T-helper 2 cell treated with Interferon-gamma antibody and Interleukin-4, amounts not matched to agents 5 μg/mL and 100 μg/mL, for 36 hours (primary cell): Measurements from ENCODE around the gene DIAPH1.

ENCODE experiments used
- DNase-seq: peaks from one replicate; pipeline ENCODE4 v3.0.0; 2021; ENCODE audit warnings: low spot score
- H3K27ac Mint-ChIP-seq: one replicate; pipeline ENCODE4 v1.8.0; 2021; ENCODE audit warnings: mild to moderate bottlenecking, mixed read lengths
- H3K27me3 Mint-ChIP-seq: one replicate; pipeline ENCODE4 v1.8.0; 2021; ENCODE audit warnings: low read depth, mixed read lengths
- H3K36me3 Mint-ChIP-seq: one replicate; pipeline ENCODE4 v1.8.0; 2021; ENCODE audit warnings: low read depth, mixed read lengths
- H3K4me1 Mint-ChIP-seq: one replicate; pipeline ENCODE4 v1.8.0; 2021; ENCODE audit warnings: low read depth, mixed read lengths
- H3K4me3 Mint-ChIP-seq: one replicate; pipeline ENCODE4 v1.8.0; 2022; ENCODE audit warnings: mild to moderate bottlenecking, moderate library complexity, mixed read lengths
- H3K9me3 Mint-ChIP-seq: one replicate; pipeline ENCODE4 v1.8.0; 2021; ENCODE audit warnings: mixed read lengths

The DIAPH1 gene

DNA sequence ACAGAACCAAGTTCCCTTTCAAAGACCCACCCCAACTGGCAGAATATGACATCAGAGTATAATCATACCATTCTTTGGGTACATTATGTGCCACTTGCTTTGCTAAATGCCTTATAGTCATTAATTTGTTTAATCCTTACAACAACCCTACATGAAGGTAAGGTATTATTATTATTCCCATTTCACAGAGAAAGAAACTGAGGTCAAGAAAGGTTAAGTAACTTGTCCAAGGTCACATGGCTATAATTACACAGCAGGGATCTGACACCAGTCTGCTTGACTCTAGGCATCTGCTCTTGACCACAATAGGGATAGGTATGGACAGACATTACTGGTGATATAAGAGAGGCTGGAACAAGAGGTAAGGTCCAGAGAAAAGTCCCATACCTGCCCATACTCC is 31.2 kb upstream of the DIAPH1 start:
- H3K36me3 Mint-ChIP-seq: peaks cover 17% of the 10 kb centered on the region
- H3K9me3 Mint-ChIP-seq: no peaks in the 10 kb centered on the region
- H3K4me3 Mint-ChIP-seq: peak overlapping the region; percentile 98
- H3K27me3 Mint-ChIP-seq: no peaks in the 10 kb centered on the region
- H3K27ac Mint-ChIP-seq: peak overlapping the region; percentile 50
- H3K4me1 Mint-ChIP-seq: peaks cover 20% of the 10 kb centered on the region
- DNase-seq: no peak

DNA sequence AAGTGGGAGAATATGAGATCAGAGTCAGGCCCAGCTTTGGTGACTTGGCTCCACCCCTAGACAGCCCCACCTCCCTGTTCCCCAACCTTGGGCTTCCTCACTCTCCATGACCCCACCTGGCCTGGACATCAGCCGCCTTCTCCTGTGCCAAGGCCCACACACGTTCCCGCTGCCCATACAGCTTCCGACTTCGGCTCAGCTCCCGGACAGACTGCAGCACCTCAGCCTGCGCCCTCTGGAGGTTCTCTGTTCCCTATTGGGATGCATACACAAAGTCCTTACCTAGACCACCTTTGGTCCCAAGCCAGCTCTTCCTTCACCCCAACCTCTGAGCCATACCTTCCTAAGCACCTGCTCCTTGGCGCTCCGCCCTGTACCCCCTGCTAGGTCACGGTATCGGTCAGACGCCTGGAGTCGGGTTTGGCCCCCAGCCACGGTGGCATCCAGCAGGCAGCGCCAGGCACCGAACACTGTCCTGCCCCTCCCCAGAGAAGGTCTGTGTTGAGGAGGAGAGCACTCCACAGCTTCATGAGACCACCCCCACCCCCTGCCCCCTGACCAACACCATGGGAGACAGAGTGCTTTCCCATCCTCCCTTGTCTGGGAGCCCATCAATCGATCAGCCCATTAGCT is 30.4 kb upstream of the DIAPH1 start:
- Mint-ChIP-seq H3K27ac (peak overlapping the region; percentile 34), H3K4me1 (peaks cover 20% of the 10 kb centered on the region), H3K9me3 (no peaks in the 10 kb centered on the region), H3K36me3 (peaks cover 21% of the 10 kb centered on the region), H3K4me3 (no peak overlapping the region), H3K27me3 (no peaks in the 10 kb centered on the region)
- no peak for DNase-seq

DNA sequence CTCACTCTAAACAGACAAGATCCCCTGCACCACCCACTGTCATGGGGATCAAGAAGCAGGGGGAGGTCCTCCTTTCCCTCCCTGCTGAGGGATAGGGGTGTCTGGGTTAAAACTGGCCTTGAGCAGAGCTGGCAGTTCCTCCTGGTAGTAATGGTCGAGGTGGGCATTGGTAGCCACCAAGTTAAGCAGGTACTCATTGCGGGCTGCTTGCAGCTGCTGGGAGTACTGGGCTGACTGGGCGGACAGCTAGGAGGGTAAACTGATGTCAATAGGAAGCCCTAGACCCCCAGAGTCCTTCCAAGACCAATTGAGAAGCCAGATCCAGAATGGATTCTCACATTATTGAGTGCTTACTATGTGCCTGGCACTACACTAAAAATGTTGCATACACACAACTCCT is 29.1 kb upstream of the DIAPH1 start:
- Mint-ChIP-seq H3K4me1 (peaks cover 20% of the 10 kb centered on the region), H3K4me3 (no peak overlapping the region), H3K36me3 (peaks cover 25% of the 10 kb centered on the region), H3K27me3 (no peaks in the 10 kb centered on the region), H3K9me3 (no peaks in the 10 kb centered on the region), H3K27ac (no peak overlapping the region)
- no peak for DNase-seq

DNA sequence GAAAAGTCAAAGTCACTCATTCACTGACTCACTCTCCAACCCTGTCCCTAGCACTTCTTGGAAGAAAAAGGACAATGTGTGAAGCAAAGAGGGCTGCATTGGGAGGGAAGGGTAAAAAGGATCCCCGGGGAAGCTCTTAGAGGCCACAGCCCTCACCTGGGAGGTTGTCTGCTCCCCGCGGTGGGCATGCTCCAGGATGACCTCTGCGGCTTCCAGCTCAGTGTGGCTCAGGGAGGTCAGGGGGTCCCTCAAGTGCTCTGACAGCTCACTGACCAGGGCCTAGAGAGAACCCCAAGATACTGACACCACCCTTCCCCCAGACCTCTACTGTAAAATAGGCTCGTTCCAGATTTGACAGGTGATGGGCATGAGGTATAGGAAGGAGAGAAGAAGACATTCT is 28.4 kb upstream of the DIAPH1 start:
- Mint-ChIP-seq H3K27ac (no peak overlapping the region), H3K4me3 (no peak overlapping the region), H3K27me3 (no peaks in the 10 kb centered on the region), H3K9me3 (no peaks in the 10 kb centered on the region), H3K4me1 (peaks cover 19% of the 10 kb centered on the region), H3K36me3 (peaks cover 25% of the 10 kb centered on the region)
- no peak for DNase-seq

DNA sequence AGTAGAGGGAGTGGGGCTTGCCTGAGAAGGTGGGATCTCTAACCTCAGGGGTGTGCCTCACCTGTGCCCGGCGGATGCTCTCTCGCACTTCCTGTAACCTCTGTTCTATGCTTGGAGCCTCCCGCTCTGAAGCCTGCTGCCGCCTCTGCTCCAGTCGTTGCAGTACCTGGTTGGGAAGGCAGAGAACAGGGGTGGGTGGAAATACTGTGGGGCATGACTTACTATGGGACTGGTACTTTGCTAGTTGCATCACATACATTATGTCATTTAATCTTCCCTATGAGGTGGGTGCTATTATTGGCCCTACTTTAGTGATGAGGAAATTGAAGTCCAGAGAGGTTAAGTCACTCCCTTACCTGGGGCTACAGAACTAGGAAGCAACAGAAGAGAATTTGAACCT is 27.2 kb upstream of the DIAPH1 start:
- peaks cover 22% of the 10 kb centered on the region for H3K4me1 Mint-ChIP-seq
- no peaks in the 10 kb centered on the region for H3K9me3 Mint-ChIP-seq
- H3K27ac Mint-ChIP-seq: no peak overlapping the region
- H3K36me3 Mint-ChIP-seq: peaks cover 35% of the 10 kb centered on the region
- H3K27me3 Mint-ChIP-seq: no peaks in the 10 kb centered on the region
- H3K4me3 Mint-ChIP-seq: no peak overlapping the region
- DNase-seq: no peak

DNA sequence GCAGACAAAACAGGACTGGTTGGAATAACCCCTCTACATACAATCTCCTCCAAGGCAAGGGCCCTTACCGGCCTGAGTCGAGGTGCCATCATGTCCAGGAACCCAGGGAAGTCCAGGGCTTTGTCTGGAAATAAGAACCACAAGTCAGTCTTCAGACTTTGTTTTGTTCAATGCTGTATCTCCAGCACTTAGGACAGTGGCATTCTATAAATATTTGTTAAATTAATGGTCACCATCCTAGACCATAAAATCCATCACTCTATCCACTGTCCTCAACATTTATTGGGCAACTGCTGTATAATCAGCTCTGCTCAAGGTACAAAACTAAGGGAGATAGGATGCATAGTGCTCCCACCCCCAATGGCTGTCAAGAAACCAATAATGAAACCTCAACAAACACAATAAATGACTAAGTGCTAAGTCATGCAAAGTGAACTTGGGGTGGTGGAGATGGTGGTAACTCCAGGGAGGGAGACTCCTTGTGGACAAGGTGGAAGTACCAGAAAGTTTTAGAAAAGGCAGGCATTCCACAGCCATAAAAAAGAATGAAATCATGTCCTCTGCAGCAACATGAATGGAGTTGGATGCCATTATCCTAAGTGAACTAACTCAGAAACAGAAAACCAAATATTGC is 23.0 kb upstream of the DIAPH1 start:
- H3K27me3 Mint-ChIP-seq: no peaks in the 10 kb centered on the region
- peaks cover 19% of the 10 kb centered on the region for H3K4me1 Mint-ChIP-seq
- no peaks in the 10 kb centered on the region for H3K9me3 Mint-ChIP-seq
- H3K4me3 Mint-ChIP-seq: no peak overlapping the region
- peak overlapping the region; percentile 29 for H3K27ac Mint-ChIP-seq
- DNase-seq: peak; percentile 27
- H3K36me3 Mint-ChIP-seq: peaks cover 37% of the 10 kb centered on the region

DNA sequence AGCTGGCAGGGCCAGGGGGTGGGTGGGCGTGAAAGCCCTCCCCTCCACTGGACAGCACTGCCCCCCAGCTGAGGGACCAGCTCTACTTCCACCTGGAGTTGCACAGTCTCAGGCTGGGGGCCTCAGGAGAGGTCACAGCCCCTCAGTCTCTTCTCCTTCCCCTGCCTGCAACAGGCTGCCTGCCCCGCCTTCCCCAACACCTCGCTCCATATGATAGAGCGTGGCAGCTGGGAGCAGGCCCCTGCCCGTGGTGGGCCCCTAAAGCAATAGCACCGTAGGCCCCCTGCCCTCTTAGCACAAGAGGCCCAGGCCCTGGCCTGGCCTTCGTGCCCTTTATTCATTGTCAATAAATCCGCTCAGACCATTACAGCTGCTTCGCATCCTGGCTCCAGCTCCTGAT is 21.9 kb upstream of the DIAPH1 start:
- Mint-ChIP-seq H3K4me1 (peaks cover 24% of the 10 kb centered on the region), H3K36me3 (peaks cover 31% of the 10 kb centered on the region), H3K27ac (peak overlapping the region; percentile 45), H3K4me3 (no peak overlapping the region), H3K9me3 (no peaks in the 10 kb centered on the region), H3K27me3 (no peaks in the 10 kb centered on the region)
- no peak for DNase-seq

DNA sequence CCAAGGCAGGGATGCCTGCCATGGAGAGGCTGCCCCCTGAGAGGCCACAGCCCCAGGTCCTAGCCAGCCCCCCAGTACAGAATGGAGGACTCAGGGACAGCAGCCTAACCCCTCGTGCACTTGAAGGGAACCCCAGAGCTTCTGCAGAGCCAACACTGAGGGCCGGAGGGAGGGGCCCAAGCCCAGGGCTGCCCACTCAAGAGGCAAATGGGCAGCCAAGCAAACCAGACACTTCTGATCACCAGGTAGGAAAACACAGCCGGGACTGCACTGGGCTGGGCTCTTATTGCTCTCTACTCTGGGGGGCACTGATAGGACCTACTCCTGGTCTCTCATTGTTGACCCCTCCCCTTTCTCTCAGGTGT is 21.2 kb upstream of the DIAPH1 start:
- Mint-ChIP-seq H3K27ac (no peak overlapping the region), H3K36me3 (peaks cover 32% of the 10 kb centered on the region), H3K9me3 (no peaks in the 10 kb centered on the region), H3K27me3 (no peaks in the 10 kb centered on the region), H3K4me3 (no peak overlapping the region), H3K4me1 (peaks cover 30% of the 10 kb centered on the region)
- no peak for DNase-seq

DNA sequence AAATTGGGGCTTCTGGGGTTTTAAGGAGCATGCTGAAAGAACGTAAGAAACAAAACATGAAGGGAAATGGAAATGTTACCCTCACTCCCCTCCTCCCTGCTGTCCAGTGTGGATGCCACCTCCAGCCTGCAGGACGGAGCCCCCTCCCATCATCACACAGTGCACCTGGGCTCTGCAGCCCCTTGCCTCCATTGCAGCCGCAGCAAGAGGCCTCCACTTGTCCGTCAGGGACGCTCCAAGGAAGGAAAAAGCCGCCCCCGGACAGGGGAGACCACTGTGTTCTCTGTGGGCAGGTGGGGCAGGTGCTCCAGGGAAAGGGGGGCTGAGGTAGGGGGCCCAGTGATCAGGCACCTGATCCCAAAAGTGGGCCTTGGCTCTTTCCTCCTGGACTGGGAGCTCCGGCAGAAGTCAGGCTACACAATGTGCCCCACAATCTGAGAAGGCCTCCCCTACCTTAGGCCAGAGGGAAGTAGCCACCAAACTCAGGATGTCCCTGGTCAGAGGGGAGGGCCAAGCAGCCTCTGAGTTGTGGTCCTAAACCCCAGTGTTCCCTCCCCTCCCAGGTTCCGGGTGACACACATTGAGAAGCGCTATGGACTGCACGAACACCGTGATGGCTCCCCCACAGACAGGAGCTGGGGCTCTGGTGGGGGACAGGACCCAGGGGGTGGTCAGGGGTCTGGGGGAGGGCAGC is 20.7 kb upstream of the DIAPH1 start:
- peaks cover 35% of the 10 kb centered on the region for H3K4me1 Mint-ChIP-seq
- no peaks in the 10 kb centered on the region for H3K9me3 Mint-ChIP-seq
- no peak overlapping the region for H3K4me3 Mint-ChIP-seq
- H3K27ac Mint-ChIP-seq: no peak overlapping the region
- no peaks in the 10 kb centered on the region for H3K27me3 Mint-ChIP-seq
- H3K36me3 Mint-ChIP-seq: peaks cover 30% of the 10 kb centered on the region
- no peak for DNase-seq

DNA sequence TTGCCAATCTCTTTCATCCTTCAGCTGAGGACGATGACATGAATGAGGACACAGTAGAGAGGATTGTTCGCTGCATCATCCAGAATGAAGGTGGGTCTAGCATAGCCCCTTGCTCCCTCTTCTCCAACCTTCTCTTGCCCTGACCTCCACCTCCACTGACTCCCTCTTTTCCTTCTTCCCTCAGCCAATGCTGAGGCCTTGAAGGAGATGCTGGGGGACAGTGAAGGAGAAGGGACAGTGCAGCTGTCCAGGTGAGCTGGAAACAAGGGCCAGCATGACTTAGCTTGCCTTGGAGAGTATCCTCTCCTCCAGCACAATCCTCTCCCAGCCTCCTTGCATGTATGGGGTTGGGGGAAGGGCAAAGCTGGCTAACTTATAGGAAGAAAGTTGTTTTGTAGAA is 20.0 kb upstream of the DIAPH1 start:
- no peak for DNase-seq
- peaks cover 31% of the 10 kb centered on the region for H3K36me3 Mint-ChIP-seq
- H3K9me3 Mint-ChIP-seq: no peaks in the 10 kb centered on the region
- no peaks in the 10 kb centered on the region for H3K27me3 Mint-ChIP-seq
- peak overlapping the region; percentile 88 for H3K4me3 Mint-ChIP-seq
- H3K4me1 Mint-ChIP-seq: peaks cover 41% of the 10 kb centered on the region
- peak overlapping the region; percentile 86 for H3K27ac Mint-ChIP-seq

DNA sequence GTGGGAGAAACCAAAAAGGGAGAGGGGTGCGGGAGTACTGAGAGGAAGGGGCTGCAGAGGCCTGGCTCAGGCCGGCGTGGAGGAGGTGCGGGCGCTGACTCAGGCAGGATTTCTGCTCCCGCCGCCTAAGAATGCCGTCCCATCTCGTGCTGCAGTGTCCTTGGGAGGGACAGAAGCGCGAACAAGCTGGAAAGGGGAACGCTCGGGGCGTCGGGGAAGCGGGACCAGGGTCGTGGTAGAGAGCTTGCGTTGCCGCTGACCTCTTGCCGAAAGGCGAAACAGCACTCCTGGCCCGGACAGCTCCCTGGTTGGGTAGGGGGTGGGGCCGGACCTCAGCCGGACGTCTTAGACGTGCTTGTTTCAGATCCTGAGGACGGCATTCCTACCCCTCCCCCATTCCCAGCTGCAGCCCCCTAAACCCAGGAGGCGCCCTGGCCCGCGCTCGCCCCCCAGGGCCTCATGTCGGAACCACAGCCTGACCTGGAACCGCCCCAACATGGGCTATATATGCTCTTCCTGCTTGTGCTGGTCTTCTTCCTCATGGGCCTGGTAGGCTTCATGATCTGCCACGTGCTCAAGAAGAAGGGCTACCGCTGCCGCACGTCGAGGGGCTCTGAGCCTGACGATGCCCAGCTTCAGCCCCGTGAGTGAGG is 19.1 kb upstream of the DIAPH1 start:
- no peaks in the 10 kb centered on the region for H3K27me3 Mint-ChIP-seq
- peaks cover 31% of the 10 kb centered on the region for H3K36me3 Mint-ChIP-seq
- peak; percentile 31 for DNase-seq
- H3K4me1 Mint-ChIP-seq: peaks cover 42% of the 10 kb centered on the region
- H3K4me3 Mint-ChIP-seq: peak overlapping the region; percentile 88
- H3K27ac Mint-ChIP-seq: peak overlapping the region; percentile 89
- H3K9me3 Mint-ChIP-seq: no peaks in the 10 kb centered on the region

DNA sequence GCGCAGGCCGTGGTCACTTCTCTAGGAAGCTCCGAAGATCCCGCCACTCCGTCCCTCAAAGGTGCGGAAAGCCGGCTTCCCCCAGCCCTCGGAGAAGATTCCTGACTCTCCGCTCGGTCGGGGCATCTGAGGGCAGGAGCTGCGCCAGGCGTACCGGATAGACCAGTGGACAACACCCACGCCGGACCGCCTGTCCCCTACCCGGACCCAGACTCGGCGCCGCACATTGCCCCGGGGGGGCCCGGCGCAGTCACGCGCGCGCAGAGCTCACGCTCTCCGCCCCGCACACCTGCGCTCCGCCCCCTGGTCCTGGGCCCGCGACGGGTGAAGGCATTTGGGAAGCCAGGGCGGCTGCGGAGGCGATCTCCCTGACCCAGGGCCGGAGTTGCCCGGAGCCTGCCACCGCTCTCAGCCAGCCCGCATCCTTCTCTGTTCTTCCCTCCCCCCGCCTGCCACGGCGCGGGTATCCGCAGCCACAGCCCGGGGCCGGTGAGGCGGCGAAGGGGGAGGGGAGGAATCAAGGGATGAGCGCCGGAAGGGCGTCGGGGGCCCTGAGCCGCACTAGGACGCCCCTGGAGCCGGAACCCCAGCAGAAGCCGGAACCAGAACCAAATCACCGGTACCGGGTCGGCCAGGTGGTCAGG is 18.4 kb upstream of the DIAPH1 start:
- DNase-seq: peak; percentile 40
- Mint-ChIP-seq H3K4me1 (peaks cover 45% of the 10 kb centered on the region), H3K4me3 (peak overlapping the region; percentile 88), H3K36me3 (peaks cover 35% of the 10 kb centered on the region), H3K27me3 (no peaks in the 10 kb centered on the region), H3K9me3 (no peaks in the 10 kb centered on the region), H3K27ac (peak overlapping the region; percentile 89)

DNA sequence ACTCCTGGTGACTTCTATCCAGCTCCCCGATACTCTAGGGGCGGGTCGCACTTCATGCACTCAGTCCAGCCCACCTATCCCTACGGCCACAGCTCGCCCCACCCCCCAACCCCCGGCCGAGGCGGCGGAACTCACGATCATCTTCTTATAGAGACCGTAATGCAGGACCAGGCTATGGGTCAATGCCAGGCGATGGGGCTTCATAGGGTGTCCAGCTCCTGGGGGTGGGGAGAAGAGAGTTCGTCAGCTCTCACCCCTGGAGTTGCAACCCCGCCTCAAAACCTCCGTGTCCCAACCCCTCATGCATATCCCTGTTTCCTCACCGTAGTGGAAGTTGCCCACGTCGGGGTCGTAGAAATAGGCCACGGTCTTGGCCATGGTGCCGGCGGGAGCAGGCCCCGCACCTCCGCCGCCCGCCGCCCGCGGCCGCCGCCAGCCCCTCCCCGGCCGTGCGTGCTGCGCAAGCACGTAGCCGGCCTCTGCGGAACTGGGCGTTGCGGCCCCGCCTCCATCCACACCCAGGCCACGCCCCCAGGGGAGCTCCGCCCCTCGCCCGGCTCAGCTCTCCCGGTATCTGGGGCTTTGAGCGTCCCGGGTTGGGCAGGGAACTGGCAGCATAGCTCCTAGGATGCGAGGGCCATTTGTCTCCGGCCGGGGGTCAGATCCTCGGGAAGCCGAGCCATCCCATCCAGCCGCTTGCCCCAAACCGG is 17.8 kb upstream of the DIAPH1 start, which contains the start of the genes HDAC3 and RELL2:
TSS of gene HDAC3 (minus strand) at position 437 of the 710 bp plus-strand sequence. CDS start at position 378, 59 bp downstream.
TSS of gene RELL2 (plus strand) at position 585 of the 710 bp plus-strand sequence. CDS start 1,229 bp downstream, outside the sequence.
- H3K36me3 Mint-ChIP-seq: peaks cover 33% of the 10 kb centered on the region
- H3K4me1 Mint-ChIP-seq: peaks cover 39% of the 10 kb centered on the region
- H3K4me3 Mint-ChIP-seq: peak within 1 kb of the TSS; percentile 96
- H3K27me3 Mint-ChIP-seq: no peaks in the 10 kb centered on the region
- DNase-seq: peak; percentile 93
- peak within 1 kb of the TSS; percentile 89 for H3K27ac Mint-ChIP-seq
- no peaks in the 10 kb centered on the region for H3K9me3 Mint-ChIP-seq
